PC-3 (cell line): ENCODE measurements around the gene TSPAN9. TPM values are rescaled to one million over a fixed set of nuclear protein-coding genes. Genes with fewer than 3 reads are reported as not detected.

Experiments used
- ATAC-seq: fragments of 200-7000 bp; cut with Tn5 transposase; 2 replicates; pipeline ENCODE4 v1.9.1; 2020; ENCODE audit warnings: mild to moderate bottlenecking, moderate library complexity
- BruUV-seq: library from RNA; stranded (reverse); fragments of 400-500 nt; replicated peaks from 2 replicates; lab custom pipeline; 2021; lab: Mats Ljungman, UMichigan
- CTCF ChIA-PET: fragments of 300-600 bp; sonication (Branson Sonifier 250); formaldehyde crosslinking; loops from one replicate; lab custom pipeline; 2022; ENCODE audit warnings: antibody characterized with exemption; lab: Charles Lee
- POLR2A ChIA-PET: fragments of 300-600 bp; sonication (Branson Sonifier 250); formaldehyde crosslinking; loops from one replicate; lab custom pipeline; 2022; ENCODE audit warnings: antibody characterized with exemption; ENCODE audit not compliant: unreplicated experiment; lab: Charles Lee
- DNase-seq: peaks from one replicate; pipeline ENCODE4 v3.0.0-alpha.2; 2015
- H2AFZ ChIP-seq: fragments of 300-600 bp; sonication (generic); 2 replicates; pipeline ENCODE4 v1.6.0; 2016; ENCODE audit warnings: antibody characterized with exemption, low read length
- H3F3A ChIP-seq: fragments of 300-600 bp; sonication (generic); one replicate; pipeline ENCODE4 v1.6.0; 2017; ENCODE audit warnings: antibody characterized with exemption, low read length, control low read depth, mild to moderate bottlenecking; ENCODE audit not compliant: unreplicated experiment
- H3K27ac ChIP-seq: fragments of 300-600 bp; sonication (generic); 2 replicates; pipeline ENCODE4 v1.5.1; 2016; ENCODE audit warnings: mild to moderate bottlenecking, low read length
- H3K27me3 ChIP-seq: fragments of 300-600 bp; sonication (generic); 2 replicates; pipeline ENCODE4 v1.6.1; 2016; ENCODE audit warnings: low read length, mixed read lengths
- H3K36me3 ChIP-seq: fragments of 300-600 bp; sonication (generic); 2 replicates; pipeline ENCODE4 v1.6.1; 2016; ENCODE audit warnings: low read depth, mixed run types, low read length, mixed read lengths
- H3K4me1 ChIP-seq: fragments of 300-600 bp; sonication (generic); 2 replicates; pipeline ENCODE4 v1.5.1; 2016; ENCODE audit warnings: low read length; ENCODE audit not compliant: insufficient read depth
- H3K4me2 ChIP-seq: fragments of 300-600 bp; sonication (generic); 2 replicates; pipeline ENCODE4 v1.6.0; 2016; ENCODE audit warnings: low read length
- H3K4me3 ChIP-seq: fragments of 300-600 bp; sonication (generic); 2 replicates; pipeline ENCODE4 v1.5.1; 2016; ENCODE audit warnings: mild to moderate bottlenecking, low read length, mixed read lengths
- H3K79me2 ChIP-seq: fragments of 300-600 bp; sonication (generic); 2 replicates; pipeline ENCODE4 v1.6.1; 2017; ENCODE audit warnings: low read length, mixed read lengths
- H3K9ac ChIP-seq: fragments of 300-600 bp; sonication (generic); 2 replicates; pipeline ENCODE4 v1.6.0; 2016; ENCODE audit warnings: mild to moderate bottlenecking, low read length
- H3K9me2 ChIP-seq: fragments of 300-600 bp; sonication (generic); replicated peaks from 2 replicates; pipeline ENCODE4 v1.6.1; 2016; ENCODE audit warnings: mixed run types, low read length, mixed read lengths
- H3K9me3 ChIP-seq: fragments of 300-600 bp; sonication (generic); 2 replicates; pipeline ENCODE4 v1.6.1; 2016; ENCODE audit warnings: low read length, mixed read lengths
- H4K20me1 ChIP-seq: fragments of 300-600 bp; sonication (generic); 2 replicates; pipeline ENCODE4 v1.6.1; 2016; ENCODE audit warnings: low read length, mixed read lengths
- EZH2 ChIP-seq: fragments of 300-600 bp; sonication (generic); IDR thresholded peaks from one replicate; pipeline ENCODE4 v1.6.1; 2017; ENCODE audit warnings: antibody characterized with exemption, mild to moderate bottlenecking, low read length; ENCODE audit not compliant: unreplicated experiment
- EZH2phosphoT487 ChIP-seq: fragments of 300-600 bp; sonication (generic); IDR thresholded peaks from 2 replicates; pipeline ENCODE4 v1.6.1; 2018; ENCODE audit warnings: mild to moderate bottlenecking, antibody characterized with exemption, low read length, borderline replicate concordance
- intact Hi-C: fragments of 100-400 bp; cut with micrococcal nuclease; formaldehyde crosslinking; loops from 2 replicates; pipeline ENCODE4 v1.9.0; 2023
- total RNA-seq: library from RNA; depleted of rRNA; stranded (reverse); fragments of >200 nt; gene quantifications from 2 replicates; pipeline ENCODE4 v1.2.3, GENCODE V29; 2014
- TF ChIP-seq, protein P1 (sequence below): fragments of 300-600 bp; sonication (generic); conservative IDR thresholded peaks from 2 replicates; pipeline ENCODE4 v1.5.1; 2017; ENCODE audit warnings: antibody characterized with exemption, low read depth, mild to moderate bottlenecking, low read length

The TSPAN9 gene
- total RNA-seq, 1 experiment from 2014 or later = 6.2 TPM

DNA sequence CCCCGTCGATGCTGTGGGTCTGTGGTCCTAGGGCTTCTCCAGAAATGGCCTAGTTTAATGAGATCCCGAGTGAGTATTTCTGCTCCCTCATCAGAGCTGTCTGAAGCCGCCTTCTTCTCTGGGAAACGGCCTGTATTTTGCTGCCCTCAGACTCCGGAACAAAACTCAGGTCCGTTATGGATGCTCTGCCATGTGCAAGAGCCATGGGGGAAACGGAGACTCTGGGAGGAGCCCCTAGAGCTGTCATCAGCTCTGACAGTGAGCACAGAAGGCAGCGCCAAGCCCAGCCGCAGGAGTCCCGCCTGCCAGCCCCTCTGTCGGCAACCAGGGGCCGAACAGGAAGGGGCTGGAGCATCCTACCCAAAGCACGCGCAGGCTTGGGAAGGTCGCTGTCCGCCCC lies 221.4 kb downstream of the TSPAN9 start:
- no peaks in the 10 kb centered on the region for H3K9me2 ChIP-seq
- H3K36me3 ChIP-seq = no peaks in the 10 kb centered on the region
- H3F3A ChIP-seq = no peaks in the 10 kb centered on the region
- no TSS peak for BruUV-seq
- H3K4me3 ChIP-seq = no peak overlapping the region
- peaks cover 23% of the 10 kb centered on the region for H3K4me1 ChIP-seq
- H3K27me3 ChIP-seq = no peaks in the 10 kb centered on the region
- no peaks in the 10 kb centered on the region for H4K20me1 ChIP-seq
- no peak overlapping the region for H3K9ac ChIP-seq
- H3K79me2 ChIP-seq = no peaks in the 10 kb centered on the region
- CTCF ChIA-PET = no interaction called here
- POLR2A ChIA-PET = no interaction called here
- H3K27ac ChIP-seq = no peak overlapping the region
- intact Hi-C loops = no loop called here
- ATAC-seq = no peak
- TF ChIP-seq EZH2 (no peak), EZH2phosphoT487 (no peak)
- TF ChIP-seq, protein P1, sequence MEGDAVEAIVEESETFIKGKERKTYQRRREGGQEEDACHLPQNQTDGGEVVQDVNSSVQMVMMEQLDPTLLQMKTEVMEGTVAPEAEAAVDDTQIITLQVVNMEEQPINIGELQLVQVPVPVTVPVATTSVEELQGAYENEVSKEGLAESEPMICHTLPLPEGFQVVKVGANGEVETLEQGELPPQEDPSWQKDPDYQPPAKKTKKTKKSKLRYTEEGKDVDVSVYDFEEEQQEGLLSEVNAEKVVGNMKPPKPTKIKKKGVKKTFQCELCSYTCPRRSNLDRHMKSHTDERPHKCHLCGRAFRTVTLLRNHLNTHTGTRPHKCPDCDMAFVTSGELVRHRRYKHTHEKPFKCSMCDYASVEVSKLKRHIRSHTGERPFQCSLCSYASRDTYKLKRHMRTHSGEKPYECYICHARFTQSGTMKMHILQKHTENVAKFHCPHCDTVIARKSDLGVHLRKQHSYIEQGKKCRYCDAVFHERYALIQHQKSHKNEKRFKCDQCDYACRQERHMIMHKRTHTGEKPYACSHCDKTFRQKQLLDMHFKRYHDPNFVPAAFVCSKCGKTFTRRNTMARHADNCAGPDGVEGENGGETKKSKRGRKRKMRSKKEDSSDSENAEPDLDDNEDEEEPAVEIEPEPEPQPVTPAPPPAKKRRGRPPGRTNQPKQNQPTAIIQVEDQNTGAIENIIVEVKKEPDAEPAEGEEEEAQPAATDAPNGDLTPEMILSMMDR = no peak
- DNase-seq = no peak
- no peak overlapping the region for H3K4me2 ChIP-seq
- H3K9me3 ChIP-seq = no peaks in the 10 kb centered on the region
- no peak overlapping the region for H2AFZ ChIP-seq

DNA sequence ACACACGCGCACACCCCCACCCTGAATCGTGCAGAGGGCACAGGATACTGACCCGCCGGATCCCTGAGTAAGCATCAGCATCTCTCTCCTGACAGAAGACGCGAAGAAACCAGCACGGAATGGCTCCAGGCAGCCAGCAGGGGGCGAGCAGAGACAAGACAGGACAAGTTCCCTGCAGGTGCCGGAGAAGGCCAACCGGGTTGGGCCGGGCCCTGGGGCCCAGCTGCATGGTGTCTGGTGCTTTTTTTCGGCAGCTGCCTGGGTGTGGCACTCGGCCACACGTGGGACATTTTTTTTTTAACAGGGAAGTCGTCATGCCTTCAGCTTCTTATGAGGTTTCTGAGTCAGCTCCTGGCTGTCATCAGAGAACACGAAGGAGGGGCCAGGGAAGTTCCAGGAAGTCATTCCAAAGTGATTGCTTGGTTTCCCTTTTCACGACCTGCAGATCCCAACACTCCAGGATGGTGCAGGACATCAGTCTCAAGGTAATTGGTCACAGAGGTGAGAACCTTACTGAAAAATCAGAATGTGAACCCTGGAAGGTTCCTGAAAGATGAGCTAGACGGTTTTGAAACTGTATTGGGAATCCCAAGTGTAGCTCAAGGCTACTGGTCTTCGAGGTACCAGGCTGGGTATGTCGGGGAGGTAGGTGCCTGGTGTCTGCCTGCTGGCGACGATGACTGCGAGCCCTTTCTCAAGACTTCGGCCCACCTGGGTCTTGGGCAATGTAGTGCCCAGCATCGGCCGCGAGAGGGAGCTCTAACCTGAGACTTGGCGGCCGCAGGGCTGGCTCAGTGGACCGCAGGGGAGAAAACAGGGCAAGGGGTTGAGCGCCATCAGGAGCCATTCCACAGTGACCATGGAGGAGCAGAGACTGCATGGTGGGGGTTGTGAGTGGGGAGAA lies 223.0 kb downstream of the TSPAN9 start:
- Histone ChIP-seq H3K4me3 (peak overlapping the region; percentile 59), H3K79me2 (no peaks in the 10 kb centered on the region), H2AFZ (peak overlapping the region; percentile 75), H3K4me1 (peaks cover 39% of the 10 kb centered on the region), H3K36me3 (no peaks in the 10 kb centered on the region), H3K27ac (peak overlapping the region; percentile 95), H3K9me3 (no peaks in the 10 kb centered on the region), H3K4me2 (peak overlapping the region; percentile 90), H3K27me3 (no peaks in the 10 kb centered on the region), H3K9ac (peak overlapping the region; percentile 69), H3K9me2 (no peaks in the 10 kb centered on the region), H4K20me1 (no peaks in the 10 kb centered on the region), H3F3A (no peaks in the 10 kb centered on the region)
- ATAC-seq = peak; percentile 61
- peak; percentile 96 for DNase-seq
- TSS peak; percentile 85 for BruUV-seq
- ChIA-PET POLR2A (interaction anchor here (0.6 kb wide), 1 partner anchor 169 kb away, joined by 4 read pairs; no protein-coding TSS in a partner anchor), CTCF (interaction anchor here (0.6 to 1.8 kb wide), 12 partner anchors 11 to 734 kb away, joined by 3 to 19 read pairs (median 4); no protein-coding TSS in a partner anchor)
- intact Hi-C loops = loop anchor here (1.0 to 5.0 kb wide), 7 partner anchors 67 to 504 kb away; no protein-coding TSS in a partner anchor
- TF ChIP-seq, protein P1 = peak; percentile 91
- TF ChIP-seq EZH2 = no peak
- no peak for TF ChIP-seq EZH2phosphoT487
